PC-3 (cell line): Measurements from ENCODE around the gene BANK1. TPM values are rescaled to one million over a fixed set of nuclear protein-coding genes. Genes with fewer than 3 reads are reported as not detected.

ENCODE experiments used
- ATAC-seq: fragments of 200-7000 bp; cut with Tn5 transposase; 2 replicates; pipeline ENCODE4 v1.9.1; 2020; ENCODE audit warnings: mild to moderate bottlenecking, moderate library complexity
- BruUV-seq: library from RNA; stranded (reverse); fragments of 400-500 nt; replicated peaks from 2 replicates; lab custom pipeline; 2021; lab: Mats Ljungman, UMichigan
- CTCF ChIA-PET: fragments of 300-600 bp; sonication (Branson Sonifier 250); formaldehyde crosslinking; loops from one replicate; lab custom pipeline; 2022; ENCODE audit warnings: antibody characterized with exemption; lab: Charles Lee
- POLR2A ChIA-PET: fragments of 300-600 bp; sonication (Branson Sonifier 250); formaldehyde crosslinking; loops from one replicate; lab custom pipeline; 2022; ENCODE audit warnings: antibody characterized with exemption; ENCODE audit not compliant: unreplicated experiment; lab: Charles Lee
- DNase-seq: peaks from one replicate; pipeline ENCODE4 v3.0.0-alpha.2; 2015
- H2AFZ ChIP-seq: fragments of 300-600 bp; sonication (generic); 2 replicates; pipeline ENCODE4 v1.6.0; 2016; ENCODE audit warnings: antibody characterized with exemption, low read length
- H3F3A ChIP-seq: fragments of 300-600 bp; sonication (generic); one replicate; pipeline ENCODE4 v1.6.0; 2017; ENCODE audit warnings: antibody characterized with exemption, low read length, control low read depth, mild to moderate bottlenecking; ENCODE audit not compliant: unreplicated experiment
- H3K27ac ChIP-seq: fragments of 300-600 bp; sonication (generic); 2 replicates; pipeline ENCODE4 v1.5.1; 2016; ENCODE audit warnings: mild to moderate bottlenecking, low read length
- H3K27me3 ChIP-seq: fragments of 300-600 bp; sonication (generic); 2 replicates; pipeline ENCODE4 v1.6.1; 2016; ENCODE audit warnings: low read length, mixed read lengths
- H3K36me3 ChIP-seq: fragments of 300-600 bp; sonication (generic); 2 replicates; pipeline ENCODE4 v1.6.1; 2016; ENCODE audit warnings: low read depth, mixed run types, low read length, mixed read lengths
- H3K4me1 ChIP-seq: fragments of 300-600 bp; sonication (generic); 2 replicates; pipeline ENCODE4 v1.5.1; 2016; ENCODE audit warnings: low read length; ENCODE audit not compliant: insufficient read depth
- H3K4me2 ChIP-seq: fragments of 300-600 bp; sonication (generic); 2 replicates; pipeline ENCODE4 v1.6.0; 2016; ENCODE audit warnings: low read length
- H3K4me3 ChIP-seq: fragments of 300-600 bp; sonication (generic); 2 replicates; pipeline ENCODE4 v1.5.1; 2016; ENCODE audit warnings: mild to moderate bottlenecking, low read length, mixed read lengths
- H3K79me2 ChIP-seq: fragments of 300-600 bp; sonication (generic); 2 replicates; pipeline ENCODE4 v1.6.1; 2017; ENCODE audit warnings: low read length, mixed read lengths
- H3K9ac ChIP-seq: fragments of 300-600 bp; sonication (generic); 2 replicates; pipeline ENCODE4 v1.6.0; 2016; ENCODE audit warnings: mild to moderate bottlenecking, low read length
- H3K9me2 ChIP-seq: fragments of 300-600 bp; sonication (generic); replicated peaks from 2 replicates; pipeline ENCODE4 v1.6.1; 2016; ENCODE audit warnings: mixed run types, low read length, mixed read lengths
- H3K9me3 ChIP-seq: fragments of 300-600 bp; sonication (generic); 2 replicates; pipeline ENCODE4 v1.6.1; 2016; ENCODE audit warnings: low read length, mixed read lengths
- H4K20me1 ChIP-seq: fragments of 300-600 bp; sonication (generic); 2 replicates; pipeline ENCODE4 v1.6.1; 2016; ENCODE audit warnings: low read length, mixed read lengths
- CTCF ChIP-seq: fragments of 300-600 bp; sonication (generic); conservative IDR thresholded peaks from 2 replicates; pipeline ENCODE4 v1.5.1; 2017; ENCODE audit warnings: antibody characterized with exemption, low read depth, mild to moderate bottlenecking, low read length
- EZH2 ChIP-seq: fragments of 300-600 bp; sonication (generic); IDR thresholded peaks from one replicate; pipeline ENCODE4 v1.6.1; 2017; ENCODE audit warnings: antibody characterized with exemption, mild to moderate bottlenecking, low read length; ENCODE audit not compliant: unreplicated experiment
- EZH2phosphoT487 ChIP-seq: fragments of 300-600 bp; sonication (generic); IDR thresholded peaks from 2 replicates; pipeline ENCODE4 v1.6.1; 2018; ENCODE audit warnings: mild to moderate bottlenecking, antibody characterized with exemption, low read length, borderline replicate concordance
- intact Hi-C: fragments of 100-400 bp; cut with micrococcal nuclease; formaldehyde crosslinking; loops from 2 replicates; pipeline ENCODE4 v1.9.0; 2023
- total RNA-seq: library from RNA; depleted of rRNA; stranded (reverse); fragments of >200 nt; gene quantifications from 2 replicates; pipeline ENCODE4 v1.2.3, GENCODE V29; 2014

Gene BANK1
- total RNA-seq, 1 experiment from 2014 or later, result 1.5 TPM

- H3K36me3 ChIP-seq, result no peaks in the 10 kb centered on the region
- no peak overlapping the region for H3K4me2 ChIP-seq
- no peaks in the 10 kb centered on the region for H3K4me1 ChIP-seq
- intact Hi-C loops, result no loop called here
- DNase-seq (no peak), ATAC-seq (no peak)
- H3K79me2 ChIP-seq, result no peaks in the 10 kb centered on the region
- no TSS peak for BruUV-seq
- H3K9ac ChIP-seq, result no peak overlapping the region
- ChIA-PET CTCF (no interaction called here), POLR2A (no interaction called here)
- TF ChIP-seq EZH2, result no peak
- no peak for TF ChIP-seq CTCF
- TF ChIP-seq EZH2phosphoT487, result no peak
- H3K27ac ChIP-seq, result no peak overlapping the region
- H2AFZ ChIP-seq, result no peak overlapping the region
- no peak overlapping the region for H3K4me3 ChIP-seq
- H3K9me3 ChIP-seq, result no peaks in the 10 kb centered on the region
- H3F3A ChIP-seq, result no peaks in the 10 kb centered on the region
- H3K27me3 ChIP-seq, result no peaks in the 10 kb centered on the region
- H3K9me2 ChIP-seq, result no peaks in the 10 kb centered on the region
- no peaks in the 10 kb centered on the region for H4K20me1 ChIP-seq
Observed at GRCh38 chr4:101846550-101846949, 56.0 kb downstream of the BANK1 start.

GRCh38 chr4:101850698-101851097 is 60.2 kb downstream of the BANK1 start:
- TF ChIP-seq CTCF (no peak), EZH2phosphoT487 (no peak), EZH2 (no peak)
- no peaks in the 10 kb centered on the region for H3K9me2 ChIP-seq
- DNase-seq (no peak), ATAC-seq (no peak)
- ChIA-PET CTCF (no interaction called here), POLR2A (no interaction called here)
- no peaks in the 10 kb centered on the region for H4K20me1 ChIP-seq
- no peaks in the 10 kb centered on the region for H3K9me3 ChIP-seq
- no peaks in the 10 kb centered on the region for H3K4me1 ChIP-seq
- no peaks in the 10 kb centered on the region for H3K36me3 ChIP-seq
- no peak overlapping the region for H3K4me2 ChIP-seq
- no peaks in the 10 kb centered on the region for H3K27me3 ChIP-seq
- intact Hi-C loops, result no loop called here
- no peaks in the 10 kb centered on the region for H3K79me2 ChIP-seq
- no peak overlapping the region for H2AFZ ChIP-seq
- no peak overlapping the region for H3K27ac ChIP-seq
- no TSS peak for BruUV-seq
- no peak overlapping the region for H3K4me3 ChIP-seq
- no peak overlapping the region for H3K9ac ChIP-seq
- H3F3A ChIP-seq, result no peaks in the 10 kb centered on the region

- no peaks in the 10 kb centered on the region for H3K4me1 ChIP-seq
- TF ChIP-seq CTCF (no peak), EZH2 (no peak), EZH2phosphoT487 (no peak)
- no peak overlapping the region for H3K27ac ChIP-seq
- H3K4me2 ChIP-seq, result no peak overlapping the region
- H3K4me3 ChIP-seq, result no peak overlapping the region
- H3K36me3 ChIP-seq, result no peaks in the 10 kb centered on the region
- ChIA-PET CTCF (interaction anchor here (0.7 kb wide), 1 partner anchor 406 kb away, joined by 3 read pairs; no protein-coding TSS in a partner anchor), POLR2A (no interaction called here)
- H3F3A ChIP-seq, result no peaks in the 10 kb centered on the region
- intact Hi-C loops, result no loop called here
- H3K27me3 ChIP-seq, result no peaks in the 10 kb centered on the region
- H3K9me3 ChIP-seq, result no peaks in the 10 kb centered on the region
- H3K79me2 ChIP-seq, result no peaks in the 10 kb centered on the region
- no peak overlapping the region for H2AFZ ChIP-seq
- no peak overlapping the region for H3K9ac ChIP-seq
- H4K20me1 ChIP-seq, result no peaks in the 10 kb centered on the region
- no peak for DNase-seq
- no TSS peak for BruUV-seq
- no peaks in the 10 kb centered on the region for H3K9me2 ChIP-seq
- ATAC-seq, result no peak
Observed at GRCh38 chr4:101851672-101852071, 61.1 kb downstream of the BANK1 start.
